ENCODE data around the gene SLC49A4.
"Not testable (repeated sequence)": the region's sequence is repeated elsewhere in the genome, so short reads cannot be mapped to it uniquely, and the experiment has no call there.

The SLC49A4 gene, protein sequence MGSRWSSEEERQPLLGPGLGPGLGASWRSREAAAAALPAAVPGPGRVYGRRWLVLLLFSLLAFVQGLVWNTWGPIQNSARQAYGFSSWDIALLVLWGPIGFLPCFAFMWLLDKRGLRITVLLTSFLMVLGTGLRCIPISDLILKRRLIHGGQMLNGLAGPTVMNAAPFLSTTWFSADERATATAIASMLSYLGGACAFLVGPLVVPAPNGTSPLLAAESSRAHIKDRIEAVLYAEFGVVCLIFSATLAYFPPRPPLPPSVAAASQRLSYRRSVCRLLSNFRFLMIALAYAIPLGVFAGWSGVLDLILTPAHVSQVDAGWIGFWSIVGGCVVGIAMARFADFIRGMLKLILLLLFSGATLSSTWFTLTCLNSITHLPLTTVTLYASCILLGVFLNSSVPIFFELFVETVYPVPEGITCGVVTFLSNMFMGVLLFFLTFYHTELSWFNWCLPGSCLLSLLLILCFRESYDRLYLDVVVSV

DNA sequence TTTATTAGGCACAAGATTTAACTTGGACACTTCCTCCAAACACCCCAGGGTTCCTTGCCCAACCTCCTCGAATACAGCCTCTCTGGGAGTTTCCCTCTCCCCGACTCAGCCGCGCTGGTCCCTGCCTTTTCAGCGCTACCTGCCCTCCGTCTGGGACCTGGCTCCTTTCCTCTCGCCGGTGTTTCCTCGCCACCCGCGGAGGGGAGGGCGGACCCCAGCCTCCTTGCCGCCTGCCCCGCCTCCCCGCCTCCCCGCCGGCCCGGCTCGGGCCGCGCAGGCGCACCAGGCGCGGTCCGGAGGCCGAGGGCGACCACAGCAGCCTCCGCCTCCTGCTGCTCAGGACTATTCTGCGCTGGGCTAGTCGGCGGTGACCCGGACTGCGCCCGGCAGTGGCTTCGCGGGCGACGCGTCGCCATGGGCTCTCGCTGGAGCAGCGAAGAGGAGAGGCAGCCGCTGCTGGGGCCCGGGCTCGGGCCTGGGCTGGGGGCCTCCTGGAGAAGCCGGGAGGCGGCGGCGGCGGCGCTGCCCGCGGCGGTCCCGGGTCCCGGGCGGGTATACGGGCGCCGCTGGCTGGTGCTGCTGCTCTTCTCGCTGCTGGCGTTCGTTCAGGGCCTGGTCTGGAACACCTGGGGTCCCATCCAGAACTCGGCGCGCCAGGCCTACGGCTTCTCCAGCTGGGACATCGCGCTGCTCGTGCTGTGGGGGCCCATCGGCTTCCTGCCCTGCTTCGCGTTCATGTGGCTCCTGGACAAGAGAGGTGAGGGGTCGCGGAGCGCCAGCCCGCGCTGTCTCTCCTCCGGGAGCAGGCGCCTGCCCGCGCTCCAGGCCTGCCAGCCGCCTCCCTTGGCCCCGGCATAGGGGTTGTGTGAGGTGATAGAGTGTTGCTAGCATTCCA, at the start of gene SLC49A4:
TSS of gene SLC49A4 (plus strand) at position 291 of the 895 bp plus-strand sequence. CDS start at position 415, 124 bp downstream.
- peak; percentile 91 for DNase-seq (ENCODE audit: low spot score)

DNA sequence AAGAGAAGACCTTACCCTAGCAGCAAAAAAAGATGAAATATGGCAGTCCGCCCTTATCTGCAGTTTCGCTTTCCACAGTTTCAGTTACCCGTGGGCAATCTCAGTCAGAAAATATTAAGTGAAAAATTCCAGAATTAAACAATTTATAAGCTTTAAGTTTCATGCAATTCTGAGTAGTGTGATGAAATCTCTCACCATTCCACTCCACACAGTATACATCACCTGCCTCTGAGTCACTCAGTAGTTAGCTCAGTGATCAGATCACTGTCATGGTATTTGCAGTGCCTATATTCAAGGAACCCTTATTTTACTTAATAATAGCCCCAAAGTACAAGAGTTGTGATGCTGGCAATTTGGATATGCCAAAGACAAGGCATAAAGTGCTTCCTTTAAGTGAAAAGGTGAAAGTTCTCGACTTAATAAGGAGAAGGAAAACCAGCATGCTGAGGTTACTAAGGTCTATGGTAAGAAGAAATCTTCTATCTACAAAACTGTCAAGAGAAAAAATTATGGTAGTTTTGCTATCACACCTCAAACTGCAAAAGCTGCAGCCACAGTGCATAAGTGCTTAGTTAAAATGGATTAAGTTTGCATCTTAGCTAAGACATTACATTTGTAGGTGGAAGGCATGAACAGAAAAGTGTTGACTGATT, 49.4 kb upstream of the SLC49A4 start:
- DNase-seq (ENCODE audit: low spot score): no peak

DNA sequence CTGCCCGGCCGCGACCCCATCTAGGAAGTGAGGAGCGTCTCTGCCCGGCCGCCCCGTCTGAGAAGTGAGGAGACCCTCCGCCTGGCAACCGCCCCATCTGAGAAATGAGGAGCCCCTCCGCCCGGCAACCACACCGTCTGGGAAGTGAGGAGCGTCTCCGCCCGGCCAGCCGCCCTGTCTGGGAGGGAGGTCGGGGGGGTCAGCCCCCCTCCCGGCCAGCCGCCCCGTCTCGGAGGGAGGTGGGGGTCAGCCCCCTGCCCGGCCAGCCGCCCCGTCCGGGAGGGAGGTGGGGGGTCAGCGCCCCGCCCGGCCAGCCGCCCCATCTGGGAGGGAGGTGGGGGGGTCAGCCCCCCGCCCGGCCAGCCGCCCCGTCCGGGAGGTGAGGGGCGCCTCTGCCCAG, 47.6 kb upstream of the SLC49A4 start:
- DNase-seq (ENCODE audit: low spot score): not testable (repeated sequence)

DNA sequence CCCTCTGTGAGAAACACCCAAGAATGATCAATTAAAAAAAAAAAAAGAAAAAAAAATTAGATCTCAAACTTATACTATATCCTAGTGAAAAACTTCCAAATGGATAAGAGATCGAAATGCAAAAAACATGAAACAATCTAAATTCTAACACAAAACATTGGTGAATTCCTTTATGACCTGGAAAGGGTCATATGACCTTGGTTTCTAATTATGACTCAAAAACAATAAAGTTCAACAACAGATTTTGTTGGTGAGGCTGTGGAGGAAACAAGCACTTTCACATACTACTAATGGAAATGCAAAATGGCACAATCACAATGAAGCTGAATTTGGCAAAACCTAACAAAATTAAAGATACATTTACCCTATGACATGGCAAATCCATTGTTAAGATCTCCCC, 46.5 kb upstream of the SLC49A4 start:
- no peak for DNase-seq (ENCODE audit: low spot score)

DNA sequence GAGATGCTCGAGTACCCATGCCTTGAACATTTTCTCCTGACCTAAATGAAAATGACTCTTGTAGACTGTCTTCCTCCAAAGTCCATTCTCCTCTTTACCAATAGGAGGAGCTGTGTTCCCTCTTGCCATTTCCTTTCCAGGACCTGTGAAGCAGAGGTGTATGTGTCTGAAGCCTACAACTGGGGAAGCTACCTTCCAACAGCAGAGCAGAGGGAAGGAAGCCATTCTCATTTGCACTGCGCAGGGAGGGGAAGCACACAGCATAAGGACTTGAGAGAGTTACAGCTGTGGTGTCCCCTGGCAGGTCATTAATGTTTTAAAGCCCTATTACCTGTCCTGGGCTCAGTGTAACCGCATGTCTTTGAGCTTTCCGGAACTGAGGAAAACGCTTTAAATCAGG, 39.9 kb upstream of the SLC49A4 start:
- peak; percentile 27 for DNase-seq (ENCODE audit: low spot score)

DNA sequence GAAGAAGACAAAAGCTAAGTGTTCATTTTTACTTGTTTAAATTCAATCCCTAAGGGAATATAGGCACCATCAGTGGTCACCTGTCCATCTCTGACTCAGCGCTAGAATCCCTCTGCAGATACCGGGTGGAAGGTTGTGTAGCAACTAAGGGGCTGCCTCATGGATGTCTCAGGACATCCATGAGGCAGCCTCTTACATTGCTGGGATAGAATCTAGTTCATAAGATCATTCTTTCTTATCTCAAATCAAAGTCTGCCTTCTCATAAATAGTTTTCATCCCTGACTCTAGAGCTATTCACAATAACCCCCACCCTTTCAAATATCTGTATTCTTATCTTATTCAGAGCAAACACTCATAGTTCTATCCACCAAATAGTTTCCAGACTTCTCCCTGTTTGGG, 39.4 kb upstream of the SLC49A4 start:
- DNase-seq (ENCODE audit: low spot score): no peak

DNA sequence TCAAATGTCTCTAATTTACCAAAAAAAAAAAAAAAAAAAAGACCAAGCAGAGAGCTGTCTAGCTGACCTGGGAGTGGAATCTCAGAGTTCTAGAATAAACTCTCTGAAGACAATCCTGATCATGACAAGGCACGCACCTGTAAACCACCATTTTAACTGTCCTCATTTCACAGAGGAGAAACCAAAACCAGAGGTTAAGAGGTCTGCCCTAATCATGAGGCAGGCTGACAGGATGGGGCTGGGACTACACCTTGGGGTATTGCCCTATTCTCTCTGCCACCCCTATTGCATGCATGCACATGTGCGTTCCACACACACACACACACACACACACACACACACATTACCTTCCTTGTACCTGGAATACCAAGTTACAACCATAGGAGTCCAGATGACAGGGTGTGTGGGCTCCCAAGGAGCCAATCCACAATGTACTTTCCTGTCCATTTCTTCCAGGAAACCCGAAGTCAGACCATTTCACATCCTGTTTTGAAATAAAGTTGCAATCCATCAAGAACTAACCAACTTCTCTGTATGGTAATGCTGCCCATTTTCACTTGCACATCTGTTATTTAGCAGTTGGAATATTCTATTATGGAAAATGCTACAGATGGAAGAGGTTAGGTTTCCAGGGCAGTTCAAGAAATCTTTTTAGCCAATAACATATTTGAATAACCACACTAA, 35.9 kb upstream of the SLC49A4 start:
- DNase-seq (ENCODE audit: low spot score): no peak

DNA sequence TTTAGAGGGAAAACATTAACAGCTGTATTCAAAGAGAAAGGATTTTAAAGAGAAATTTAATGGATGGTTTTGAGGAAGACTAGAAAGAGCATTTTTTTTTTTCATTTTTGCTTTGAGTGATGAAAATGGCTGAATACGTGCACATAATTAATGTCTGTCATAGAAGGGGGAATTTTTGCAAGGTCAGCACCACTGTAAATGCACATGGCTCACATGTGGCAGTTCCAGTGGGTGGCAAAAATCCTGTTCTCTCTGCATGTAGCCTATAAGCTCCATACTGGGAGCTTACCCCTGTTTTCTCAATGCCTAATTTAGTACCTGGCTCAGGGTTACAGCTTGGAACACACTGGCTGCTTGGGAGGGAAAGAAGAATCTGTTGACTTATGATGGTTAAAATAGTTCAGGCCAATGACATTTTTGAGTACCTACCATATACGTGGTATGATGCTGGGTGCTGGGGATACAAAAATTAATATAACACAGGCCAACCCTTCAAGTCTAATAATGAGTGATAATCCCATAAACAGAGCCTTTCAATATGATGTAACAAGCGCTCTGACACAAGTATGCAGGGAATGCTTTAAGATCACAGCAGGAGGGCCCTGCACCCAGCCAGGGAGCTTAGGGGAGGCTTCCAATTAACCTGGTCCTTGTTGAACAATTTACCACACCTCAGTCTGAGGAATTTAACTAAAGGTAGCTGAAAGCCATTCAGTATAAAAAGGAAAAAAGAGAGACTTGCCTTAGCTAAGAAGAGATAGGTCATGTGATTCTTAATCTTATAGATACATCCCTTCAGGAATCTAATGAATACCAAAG, 34.2 kb upstream of the SLC49A4 start:
- DNase-seq (ENCODE audit: low spot score): no peak

DNA sequence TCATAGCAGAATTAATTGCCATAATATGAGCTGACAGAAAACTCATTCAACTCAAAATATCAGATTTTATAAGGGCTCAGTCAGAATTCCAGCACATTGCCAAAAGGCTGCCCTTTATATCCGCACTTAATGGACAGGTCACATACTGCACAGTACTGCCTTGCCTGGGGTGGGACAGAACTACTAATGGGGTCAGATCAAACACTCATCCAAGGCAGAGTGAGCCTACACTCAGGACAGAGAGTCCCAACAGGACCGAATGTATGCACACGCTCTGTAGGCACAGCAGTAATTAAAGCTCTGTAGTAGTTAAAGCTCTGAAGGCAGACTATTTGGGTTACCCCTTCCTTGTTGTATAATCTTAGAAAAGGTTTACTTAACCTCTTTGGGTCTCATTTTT, 28.4 kb upstream of the SLC49A4 start:
- DNase-seq (ENCODE audit: low spot score): no peak

DNA sequence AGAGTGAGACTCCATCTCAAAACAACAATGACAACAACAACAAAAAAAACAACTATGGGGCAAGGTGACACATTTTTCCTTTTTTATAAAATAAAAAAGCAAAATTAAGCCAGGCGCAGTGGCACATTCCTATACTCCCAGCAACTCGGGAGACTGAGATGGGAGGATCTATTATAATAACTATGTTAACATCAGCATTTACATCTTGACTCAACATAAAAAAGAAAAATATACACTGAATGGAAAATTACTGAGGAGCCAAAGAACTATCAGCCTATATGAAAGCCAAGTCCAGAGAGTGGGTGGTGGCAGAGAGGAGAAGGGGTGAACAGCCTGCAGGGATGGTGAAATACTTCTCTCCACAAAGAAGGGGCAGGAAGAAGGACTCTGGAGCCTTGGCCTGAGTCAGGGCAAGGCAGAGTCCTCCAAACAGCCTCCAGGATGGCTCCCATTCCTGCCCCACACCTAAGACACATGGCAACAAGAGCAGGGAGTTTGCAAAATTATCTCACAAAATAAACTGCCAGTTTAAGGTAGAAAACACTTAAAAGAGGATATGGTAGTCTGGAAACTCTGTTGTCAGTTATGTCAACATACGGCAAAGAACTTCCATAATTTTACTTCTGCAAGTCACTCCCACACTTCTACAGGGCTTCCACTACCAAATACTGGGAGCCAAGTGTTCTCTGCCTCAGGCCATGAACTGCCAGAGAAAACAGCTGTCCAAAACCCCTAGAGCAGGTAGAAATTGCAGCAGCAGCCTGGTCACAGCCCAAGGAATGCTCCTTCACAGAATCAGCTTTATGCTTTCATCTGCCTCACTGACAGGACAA, 27.1 kb upstream of the SLC49A4 start:
- DNase-seq (ENCODE audit: low spot score): no peak

DNA sequence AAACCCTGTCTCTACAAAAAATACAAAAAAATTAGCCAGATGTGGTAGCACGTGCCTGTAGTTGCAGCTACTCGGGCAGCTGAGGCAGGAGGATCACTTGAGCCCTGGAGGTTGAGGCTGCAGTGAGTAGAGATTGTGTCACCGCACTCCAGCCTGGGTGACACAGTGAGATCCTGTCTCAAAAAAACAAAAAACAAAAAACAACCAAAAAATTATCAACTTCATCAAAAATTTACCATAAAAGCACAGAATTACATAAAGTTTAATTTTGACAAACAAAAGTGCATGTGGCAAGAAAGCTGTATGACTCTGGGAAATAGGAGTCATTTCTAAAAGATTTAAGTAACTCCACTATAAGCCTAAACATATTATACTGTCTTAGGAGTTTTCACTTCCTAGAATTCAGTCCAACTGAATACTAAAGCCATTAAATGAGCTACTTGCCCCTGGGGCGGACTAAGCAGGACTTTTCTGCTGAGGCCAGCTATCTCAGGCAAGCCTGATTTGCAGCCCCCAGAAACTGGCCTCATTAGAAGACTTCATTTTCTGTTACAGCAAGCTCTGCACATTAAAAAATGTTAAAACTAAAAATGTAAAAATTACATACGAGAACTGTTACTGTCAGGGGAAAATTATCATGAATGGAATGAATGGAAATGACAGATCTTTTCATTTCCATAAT, 24.2 kb upstream of the SLC49A4 start:
- DNase-seq (ENCODE audit: low spot score): no peak

DNA sequence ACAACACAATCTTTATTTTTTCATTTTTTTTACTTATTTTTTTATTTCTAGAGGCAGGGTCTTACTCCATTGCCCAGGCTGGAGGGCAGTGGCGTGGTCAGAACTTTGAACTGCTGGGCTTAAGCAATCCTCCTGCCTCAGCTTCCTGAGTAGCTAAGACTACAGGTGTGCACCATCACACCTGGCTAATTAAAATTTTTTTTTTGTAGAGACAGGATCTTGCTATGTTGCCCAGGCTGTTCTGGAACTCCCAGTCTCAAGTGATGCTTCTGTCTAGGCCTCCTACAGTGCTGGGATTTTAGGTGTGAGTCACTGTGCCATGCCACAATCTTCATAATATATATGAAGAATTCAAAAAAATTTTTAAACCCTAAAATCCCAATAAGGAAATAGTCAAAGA, 22.0 kb upstream of the SLC49A4 start:
- no peak for DNase-seq (ENCODE audit: low spot score)

DNA sequence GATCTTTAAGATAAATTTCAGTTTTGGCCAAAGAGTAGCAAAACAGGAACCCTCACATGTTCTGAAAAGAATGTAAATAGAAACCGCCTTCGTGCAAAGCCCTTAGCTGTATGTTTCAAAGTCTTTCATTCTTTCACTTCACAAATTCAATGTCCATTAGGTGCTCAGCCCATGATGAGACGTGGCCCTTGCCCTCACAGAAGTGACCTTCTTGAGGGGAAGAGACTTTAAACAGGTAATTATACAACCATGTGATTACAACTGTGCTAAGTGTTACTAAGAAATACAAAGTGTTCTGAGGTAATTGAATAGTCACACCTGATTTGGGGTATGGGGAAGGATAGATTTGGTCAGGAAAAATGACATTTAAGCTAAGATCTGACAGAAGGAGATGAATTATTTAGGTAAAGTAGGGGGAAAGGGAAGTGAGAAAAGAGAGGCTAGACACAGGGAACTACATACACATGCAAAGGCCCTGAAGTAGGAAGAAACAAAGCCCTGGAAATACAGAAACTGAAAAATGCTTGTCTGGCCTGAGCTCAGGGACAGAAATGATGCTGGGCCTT, 20.8 kb upstream of the SLC49A4 start:
- DNase-seq (ENCODE audit: low spot score): no peak

DNA sequence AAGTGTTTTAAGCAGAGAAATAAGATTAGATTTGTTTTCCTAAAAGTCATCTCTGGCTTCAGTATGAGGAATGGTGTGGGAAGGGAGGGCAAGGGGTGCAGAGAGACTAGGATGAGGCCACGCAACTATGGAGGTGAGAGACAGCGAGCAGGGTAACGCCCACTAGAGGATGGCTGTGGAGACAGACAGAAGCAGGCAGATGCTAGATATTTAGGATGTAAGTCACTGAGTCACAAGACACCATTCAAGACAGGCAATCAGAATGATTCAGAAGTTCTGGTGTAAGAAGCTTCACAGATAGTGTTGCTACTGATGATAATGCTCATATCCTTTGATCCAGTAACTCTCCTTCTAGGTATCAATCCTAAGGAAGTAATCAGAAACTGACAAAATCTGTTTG, 20.3 kb upstream of the SLC49A4 start:
- no peak for DNase-seq (ENCODE audit: low spot score)

DNA sequence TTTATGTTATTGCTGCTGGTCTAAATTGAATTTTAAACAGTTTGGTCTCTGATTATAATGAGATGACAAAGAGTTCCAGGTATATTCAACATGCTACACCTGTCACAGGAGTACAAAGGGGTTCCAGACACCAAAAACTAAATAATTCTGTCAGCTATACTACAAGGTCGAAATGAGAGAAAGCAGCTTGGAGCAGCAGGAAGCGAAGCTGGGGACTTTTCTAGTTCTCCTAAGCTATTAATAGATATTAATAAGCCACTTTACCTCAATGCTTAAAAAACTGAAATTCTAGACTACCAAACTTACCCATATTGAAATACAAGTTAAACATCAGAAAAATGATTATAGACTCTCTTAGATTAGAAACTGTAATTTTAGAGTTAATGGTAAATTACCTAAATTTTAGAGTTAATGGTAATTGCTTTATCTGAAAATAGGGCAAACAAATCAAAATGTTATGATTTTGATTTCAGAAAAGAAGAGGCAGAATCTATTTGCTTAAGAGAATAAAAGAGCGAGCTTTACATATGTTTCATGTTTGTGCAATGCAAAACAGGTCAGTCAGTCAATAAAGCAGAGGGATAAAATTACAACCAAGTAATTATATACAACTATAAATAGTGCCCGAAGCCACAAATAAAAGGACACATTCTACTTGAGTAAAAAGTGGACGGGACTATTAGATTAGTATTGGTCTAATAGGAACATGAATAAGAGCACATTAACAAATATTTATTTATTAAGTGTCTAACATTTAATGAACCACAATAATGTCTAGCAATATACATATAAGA, 18.0 kb upstream of the SLC49A4 start:
- DNase-seq (ENCODE audit: low spot score): no peak

DNA sequence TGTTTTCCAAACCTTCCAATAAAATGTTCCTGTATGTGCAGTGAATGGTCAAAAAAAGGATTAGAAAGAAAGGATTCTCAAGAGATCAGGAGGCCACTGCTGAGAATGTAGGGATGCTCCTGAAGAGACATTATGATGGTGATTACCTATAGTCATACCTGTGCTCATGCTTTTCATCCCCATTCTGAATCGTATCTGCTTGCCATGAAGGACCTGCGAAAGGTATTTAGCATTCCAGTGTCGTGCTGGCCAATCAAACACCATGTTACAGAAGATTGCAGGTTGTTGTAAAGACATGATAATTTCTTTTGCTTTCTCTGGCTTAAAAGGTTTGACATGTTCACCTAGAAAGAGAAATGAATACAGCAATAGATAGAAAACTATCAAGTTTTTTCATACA, 17.3 kb upstream of the SLC49A4 start:
- DNase-seq (ENCODE audit: low spot score): no peak

DNA sequence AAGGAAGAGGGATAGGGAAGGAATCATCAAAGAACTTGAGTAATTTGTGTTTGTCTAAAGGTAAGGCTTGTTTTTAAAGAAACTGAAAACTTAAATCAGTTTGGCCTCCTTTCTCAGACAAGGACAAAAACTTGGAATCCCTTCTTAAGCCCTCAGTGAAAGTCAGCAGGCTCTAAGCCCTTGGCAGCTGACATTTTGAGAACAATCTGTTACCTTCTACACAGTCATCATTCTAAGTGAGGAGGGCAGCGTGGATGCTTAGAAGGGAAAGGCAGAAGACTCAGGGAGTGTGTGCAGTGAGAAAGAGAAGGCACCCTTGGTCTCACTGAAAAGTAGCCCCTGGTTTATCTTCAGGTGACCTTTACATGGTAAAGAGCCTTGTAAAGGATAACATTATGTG, 12.1 kb upstream of the SLC49A4 start:
- no peak for DNase-seq (ENCODE audit: low spot score)

DNA sequence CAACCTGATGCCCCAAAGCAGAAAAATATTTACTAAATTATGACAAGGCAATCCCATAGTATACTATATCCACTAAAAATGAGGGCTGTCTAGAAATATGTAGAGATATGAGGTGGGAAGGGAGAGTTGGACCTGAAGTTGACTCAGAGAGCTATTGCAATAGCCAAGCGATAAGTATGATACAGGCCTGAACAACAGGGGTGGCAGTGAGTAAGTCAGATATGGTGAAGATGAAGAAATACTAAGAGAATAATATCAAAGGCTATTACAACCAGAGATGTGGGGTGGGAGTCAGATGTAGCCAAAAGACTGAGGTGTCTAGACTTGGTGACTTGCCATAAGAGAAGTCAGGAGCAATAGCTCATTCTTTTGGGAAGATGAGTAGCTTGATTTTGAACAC, 10.4 kb upstream of the SLC49A4 start:
- DNase-seq (ENCODE audit: low spot score): peak; percentile 21
